HL-60 (cell line): ENCODE measurements around the gene SVEP1.

Experiments
- GABPA ChIP-seq: IDR thresholded peaks from 2 replicates; pipeline ENCODE4 v1.6.1; 2012; ENCODE audit warnings: low read depth
- POLR2AphosphoS5 ChIP-seq: IDR thresholded peaks from 2 replicates; pipeline ENCODE4 v1.6.1; 2012; ENCODE audit warnings: low read depth
- TF ChIP-seq, protein P1 (sequence below): IDR thresholded peaks from one replicate; pipeline ENCODE4 v1.5.1; 2011; ENCODE audit warnings: low read length, control low read depth, inconsistent platforms; ENCODE audit not compliant: insufficient read depth
- TF ChIP-seq, protein P2 (sequence below): IDR thresholded peaks from 2 replicates; pipeline ENCODE4 v1.6.1; 2012; ENCODE audit warnings: low read depth; ENCODE audit not compliant: insufficient replicate concordance

DNA sequence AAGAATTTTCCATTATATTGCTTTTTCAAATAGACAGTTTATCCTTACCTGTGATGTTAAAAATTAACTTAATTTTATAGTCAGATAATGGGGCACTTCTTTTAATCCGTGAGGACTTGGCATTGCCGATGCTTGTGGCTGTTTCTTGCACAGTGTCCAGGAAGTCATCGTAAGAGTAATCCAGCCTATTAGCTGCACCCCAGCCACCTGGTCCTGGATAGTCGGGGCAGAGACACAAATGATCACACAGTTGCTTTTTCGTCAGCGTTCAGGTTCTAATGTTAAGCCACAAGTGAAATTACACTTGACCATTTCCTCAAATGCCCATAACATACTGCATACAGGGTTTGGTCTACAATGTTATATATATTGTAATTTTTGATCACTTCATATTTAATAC is 107.4 kb downstream of the SVEP1 start:
- TF ChIP-seq, protein P1, sequence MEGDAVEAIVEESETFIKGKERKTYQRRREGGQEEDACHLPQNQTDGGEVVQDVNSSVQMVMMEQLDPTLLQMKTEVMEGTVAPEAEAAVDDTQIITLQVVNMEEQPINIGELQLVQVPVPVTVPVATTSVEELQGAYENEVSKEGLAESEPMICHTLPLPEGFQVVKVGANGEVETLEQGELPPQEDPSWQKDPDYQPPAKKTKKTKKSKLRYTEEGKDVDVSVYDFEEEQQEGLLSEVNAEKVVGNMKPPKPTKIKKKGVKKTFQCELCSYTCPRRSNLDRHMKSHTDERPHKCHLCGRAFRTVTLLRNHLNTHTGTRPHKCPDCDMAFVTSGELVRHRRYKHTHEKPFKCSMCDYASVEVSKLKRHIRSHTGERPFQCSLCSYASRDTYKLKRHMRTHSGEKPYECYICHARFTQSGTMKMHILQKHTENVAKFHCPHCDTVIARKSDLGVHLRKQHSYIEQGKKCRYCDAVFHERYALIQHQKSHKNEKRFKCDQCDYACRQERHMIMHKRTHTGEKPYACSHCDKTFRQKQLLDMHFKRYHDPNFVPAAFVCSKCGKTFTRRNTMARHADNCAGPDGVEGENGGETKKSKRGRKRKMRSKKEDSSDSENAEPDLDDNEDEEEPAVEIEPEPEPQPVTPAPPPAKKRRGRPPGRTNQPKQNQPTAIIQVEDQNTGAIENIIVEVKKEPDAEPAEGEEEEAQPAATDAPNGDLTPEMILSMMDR, result no peak
- TF ChIP-seq, protein P2, sequence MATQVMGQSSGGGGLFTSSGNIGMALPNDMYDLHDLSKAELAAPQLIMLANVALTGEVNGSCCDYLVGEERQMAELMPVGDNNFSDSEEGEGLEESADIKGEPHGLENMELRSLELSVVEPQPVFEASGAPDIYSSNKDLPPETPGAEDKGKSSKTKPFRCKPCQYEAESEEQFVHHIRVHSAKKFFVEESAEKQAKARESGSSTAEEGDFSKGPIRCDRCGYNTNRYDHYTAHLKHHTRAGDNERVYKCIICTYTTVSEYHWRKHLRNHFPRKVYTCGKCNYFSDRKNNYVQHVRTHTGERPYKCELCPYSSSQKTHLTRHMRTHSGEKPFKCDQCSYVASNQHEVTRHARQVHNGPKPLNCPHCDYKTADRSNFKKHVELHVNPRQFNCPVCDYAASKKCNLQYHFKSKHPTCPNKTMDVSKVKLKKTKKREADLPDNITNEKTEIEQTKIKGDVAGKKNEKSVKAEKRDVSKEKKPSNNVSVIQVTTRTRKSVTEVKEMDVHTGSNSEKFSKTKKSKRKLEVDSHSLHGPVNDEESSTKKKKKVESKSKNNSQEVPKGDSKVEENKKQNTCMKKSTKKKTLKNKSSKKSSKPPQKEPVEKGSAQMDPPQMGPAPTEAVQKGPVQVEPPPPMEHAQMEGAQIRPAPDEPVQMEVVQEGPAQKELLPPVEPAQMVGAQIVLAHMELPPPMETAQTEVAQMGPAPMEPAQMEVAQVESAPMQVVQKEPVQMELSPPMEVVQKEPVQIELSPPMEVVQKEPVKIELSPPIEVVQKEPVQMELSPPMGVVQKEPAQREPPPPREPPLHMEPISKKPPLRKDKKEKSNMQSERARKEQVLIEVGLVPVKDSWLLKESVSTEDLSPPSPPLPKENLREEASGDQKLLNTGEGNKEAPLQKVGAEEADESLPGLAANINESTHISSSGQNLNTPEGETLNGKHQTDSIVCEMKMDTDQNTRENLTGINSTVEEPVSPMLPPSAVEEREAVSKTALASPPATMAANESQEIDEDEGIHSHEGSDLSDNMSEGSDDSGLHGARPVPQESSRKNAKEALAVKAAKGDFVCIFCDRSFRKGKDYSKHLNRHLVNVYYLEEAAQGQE, result no peak
- TF ChIP-seq GABPA (no peak), POLR2AphosphoS5 (no peak)
